ENCODE data around the gene EVI2B. TPM values are rescaled to one million over a fixed set of nuclear protein-coding genes. Genes with fewer than 3 reads are reported as not detected.
"Not testable (repeated sequence)": the region's sequence is repeated elsewhere in the genome, so short reads cannot be mapped to it uniquely, and the experiment has no call there.

The EVI2B gene
- total and polyA plus RNA-seq, 5 donors, result 2.0 to 10.4 (median 5.5) TPM

DNA sequence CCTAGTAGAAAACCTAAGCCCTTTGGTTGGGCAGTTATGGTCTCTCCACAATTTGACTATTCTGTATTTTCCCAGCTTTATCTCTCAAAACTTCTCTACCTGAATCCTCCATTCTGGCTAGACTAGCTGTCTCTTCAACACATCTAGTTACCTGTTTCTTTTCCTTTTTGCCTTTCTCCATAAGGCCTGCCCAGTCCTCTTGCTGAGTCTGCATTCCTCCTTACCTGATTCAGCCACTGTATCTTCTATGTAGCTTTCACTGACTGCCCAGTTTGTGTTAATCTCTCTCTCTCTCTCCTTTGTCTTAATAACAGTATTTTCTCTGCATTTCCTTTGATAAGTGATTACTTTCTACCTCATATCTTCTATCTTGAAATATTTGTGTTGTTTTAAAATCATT, 9.7 kb upstream of the EVI2B start:
- Histone ChIP-seq H3K27me3 (ENCODE audit: control insufficient read depth, insufficient read depth) (no peaks in the 10 kb centered on the region), H3K27ac (ENCODE audit: low read length) (no peak overlapping the region), H3K4me3 (ENCODE audit: low read length) (no peak overlapping the region), H3K4me1 (ENCODE audit: control insufficient read depth, insufficient read depth, low read length) (no peaks in the 10 kb centered on the region), H3K9me3 (ENCODE audit: control insufficient read depth, low read length) (no peaks in the 10 kb centered on the region)
- ATAC-seq, result no peak
- no peak for DNase-seq
- intact Hi-C loops (cut with DNase I), result no loop called here

DNA sequence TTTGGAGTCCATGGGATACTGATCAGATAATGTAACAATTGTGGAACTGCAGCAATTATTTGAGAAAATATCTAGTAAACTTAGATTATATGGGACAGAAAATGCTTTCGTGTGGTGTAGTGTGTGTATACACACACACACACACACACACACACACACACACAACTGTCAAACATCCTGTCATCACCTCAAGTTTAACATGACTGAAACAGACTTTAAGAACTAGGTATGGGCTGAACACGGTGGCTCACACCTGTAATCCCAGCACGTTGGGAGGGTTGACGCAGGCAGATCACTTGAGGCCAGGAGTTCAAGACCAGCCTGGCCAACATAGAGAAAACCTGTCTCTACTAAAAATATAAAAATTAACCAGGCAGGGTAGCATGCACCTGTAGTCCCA, 8.1 kb upstream of the EVI2B start:
- ATAC-seq (no peak), DNase-seq (no peak)
- Histone ChIP-seq H3K27ac (ENCODE audit: low read length) (no peak overlapping the region), H3K4me3 (ENCODE audit: low read length) (no peak overlapping the region), H3K27me3 (ENCODE audit: control insufficient read depth, insufficient read depth) (no peaks in the 10 kb centered on the region), H3K9me3 (ENCODE audit: control insufficient read depth, low read length) (no peaks in the 10 kb centered on the region), H3K4me1 (ENCODE audit: control insufficient read depth, insufficient read depth, low read length) (no peaks in the 10 kb centered on the region)
- intact Hi-C loops (cut with DNase I), result no loop called here
- 91% methylated on average over 4 of the region's 4 CpGs for WGBS

DNA sequence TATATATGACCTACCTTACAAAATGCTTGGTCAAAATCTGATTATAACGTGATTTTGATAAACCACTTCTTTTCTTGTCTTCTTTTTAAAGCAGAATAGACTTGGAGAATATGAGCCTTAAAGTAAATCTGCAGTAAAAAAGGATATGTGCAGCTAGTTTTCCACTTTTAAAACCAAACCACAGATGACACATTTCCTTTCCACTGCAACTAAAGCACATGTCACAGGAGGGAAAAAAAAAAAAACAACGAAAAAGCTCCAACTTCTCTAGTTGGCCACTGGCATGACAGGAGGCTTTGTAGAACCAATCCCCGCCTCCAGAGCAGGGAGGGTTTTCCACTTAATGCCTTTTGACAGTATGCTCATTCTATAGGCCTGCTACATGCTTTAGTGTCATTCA, 7.6 kb upstream of the EVI2B start, which contains the start of gene EVI2A:
TSS of gene EVI2A (minus strand) at position 142 of the 400 bp plus-strand sequence. CDS start 2,609 bp downstream, outside the sequence.
- Histone ChIP-seq H3K27me3 (ENCODE audit: control insufficient read depth, insufficient read depth) (no peaks in the 10 kb centered on the region), H3K4me3 (ENCODE audit: low read length) (peak within 1 kb of the TSS; percentile 10), H3K27ac (ENCODE audit: low read length) (no peak within 1 kb of the TSS), H3K9me3 (ENCODE audit: control insufficient read depth, low read length) (no peaks in the 10 kb centered on the region), H3K4me1 (ENCODE audit: control insufficient read depth, insufficient read depth, low read length) (no peaks in the 10 kb centered on the region)
- DNase-seq (no peak), ATAC-seq (peak in 1 of 2 donors; percentile 40)
- intact Hi-C loops (cut with DNase I), result no loop called here
- 64% methylated on average over 3 of the region's 3 CpGs for WGBS

DNA sequence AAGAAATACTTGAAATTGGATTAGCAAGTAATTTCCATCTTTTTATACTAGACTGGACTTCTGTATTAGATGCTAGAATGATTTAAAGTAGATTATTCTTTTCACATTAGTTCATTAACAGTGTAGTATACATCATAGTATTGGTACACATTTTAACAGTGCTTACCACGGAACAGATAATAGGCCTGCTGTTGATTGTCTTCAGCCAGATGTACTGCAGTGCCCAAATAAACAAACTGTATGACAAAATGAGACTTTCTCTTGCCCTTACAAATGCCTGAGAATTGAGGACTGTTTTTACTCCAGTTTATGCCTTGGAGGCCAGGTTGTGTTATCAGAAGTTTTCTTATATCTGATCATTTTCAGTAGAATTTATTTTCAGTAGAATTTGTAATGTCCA, 6.9 kb upstream of the EVI2B start:
- Histone ChIP-seq H3K4me1 (ENCODE audit: control insufficient read depth, insufficient read depth, low read length) (no peaks in the 10 kb centered on the region), H3K27ac (ENCODE audit: low read length) (no peak overlapping the region), H3K4me3 (ENCODE audit: low read length) (peak overlapping the region; percentile 10), H3K9me3 (ENCODE audit: control insufficient read depth, low read length) (no peaks in the 10 kb centered on the region), H3K27me3 (ENCODE audit: control insufficient read depth, insufficient read depth) (no peaks in the 10 kb centered on the region)
- WGBS, result 53% methylated on average over 1 of the region's 1 CpG
- DNase-seq, result no peak
- intact Hi-C loops (cut with DNase I), result no loop called here
- peak in 1 of 2 donors; percentile 54 for ATAC-seq

DNA sequence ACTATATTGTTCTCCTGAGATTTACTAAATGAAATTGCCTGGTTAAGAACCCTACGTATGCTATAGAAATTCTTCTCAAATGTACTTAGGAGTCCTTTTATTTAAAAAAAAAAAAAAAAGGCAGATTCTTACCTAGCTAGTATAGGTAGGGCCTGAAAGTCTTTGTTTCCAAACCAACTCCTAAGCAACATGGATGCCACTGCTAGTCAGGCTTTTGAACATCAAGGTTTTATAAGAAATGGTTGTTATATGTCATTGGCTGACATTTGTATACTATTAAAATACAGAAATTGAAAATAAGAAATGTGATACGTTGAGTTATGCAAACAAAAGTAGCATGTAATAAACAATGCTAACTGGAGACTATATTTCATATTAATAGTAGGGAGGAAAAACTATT, 6.4 kb upstream of the EVI2B start:
- Histone ChIP-seq H3K4me3 (ENCODE audit: low read length) (no peak overlapping the region), H3K9me3 (ENCODE audit: control insufficient read depth, low read length) (no peaks in the 10 kb centered on the region), H3K27ac (ENCODE audit: low read length) (no peak overlapping the region), H3K27me3 (ENCODE audit: control insufficient read depth, insufficient read depth) (no peaks in the 10 kb centered on the region), H3K4me1 (ENCODE audit: control insufficient read depth, insufficient read depth, low read length) (no peaks in the 10 kb centered on the region)
- ATAC-seq (no peak), DNase-seq (no peak)
- intact Hi-C loops (cut with DNase I), result no loop called here
- WGBS, result 83% methylated on average over 2 of the region's 2 CpGs

DNA sequence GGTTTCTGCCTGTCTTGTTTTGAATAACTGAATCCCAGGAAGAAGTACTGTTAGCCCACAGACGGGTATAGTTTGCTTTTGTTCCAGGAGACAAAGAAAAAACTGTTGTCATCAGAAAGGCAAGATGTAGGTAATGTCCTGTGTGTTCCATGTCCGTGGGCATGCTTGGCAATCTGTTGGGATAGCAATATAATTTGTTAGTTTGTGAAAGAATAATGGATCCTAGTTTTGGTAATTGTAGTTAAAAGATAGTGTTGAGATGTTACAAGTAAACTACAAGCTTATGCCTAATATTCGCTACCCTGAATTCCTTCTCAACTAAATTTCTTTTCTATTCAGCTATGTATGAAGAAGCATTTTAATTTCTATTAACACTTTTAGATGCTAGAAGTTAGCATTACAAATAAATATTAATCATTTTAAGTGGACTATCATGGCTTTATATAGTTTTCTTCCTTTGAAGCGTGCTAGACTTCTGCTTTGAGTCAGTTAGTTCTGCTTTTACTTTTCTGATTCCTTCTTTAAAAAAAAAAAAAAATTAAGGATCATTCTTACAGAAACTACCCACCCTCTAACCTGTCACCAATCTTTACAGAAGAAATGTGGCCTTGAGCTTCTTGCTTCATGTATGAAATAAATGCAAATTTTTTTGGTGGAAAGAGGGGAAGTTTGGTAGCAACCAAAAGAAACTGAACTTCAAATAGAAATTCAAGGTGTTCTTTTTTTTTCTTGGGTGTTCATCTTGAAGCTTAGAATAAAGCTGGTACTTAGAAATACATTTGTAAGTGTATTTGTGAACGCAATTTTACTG, 5.2 kb upstream of the EVI2B start:
- DNase-seq (no peak), ATAC-seq (no peak)
- H3K4me3 ChIP-seq (ENCODE audit: low read length), result peak overlapping the region; percentile 51
- H3K4me1 ChIP-seq (ENCODE audit: control insufficient read depth, insufficient read depth, low read length), result no peaks in the 10 kb centered on the region
- intact Hi-C loops (cut with DNase I), result no loop called here
- H3K9me3 ChIP-seq (ENCODE audit: control insufficient read depth, low read length), result no peaks in the 10 kb centered on the region
- WGBS, result 76% methylated on average over 5 of the region's 5 CpGs
- no peaks in the 10 kb centered on the region for H3K27me3 ChIP-seq (ENCODE audit: control insufficient read depth, insufficient read depth)
- no peak overlapping the region for H3K27ac ChIP-seq (ENCODE audit: low read length)

DNA sequence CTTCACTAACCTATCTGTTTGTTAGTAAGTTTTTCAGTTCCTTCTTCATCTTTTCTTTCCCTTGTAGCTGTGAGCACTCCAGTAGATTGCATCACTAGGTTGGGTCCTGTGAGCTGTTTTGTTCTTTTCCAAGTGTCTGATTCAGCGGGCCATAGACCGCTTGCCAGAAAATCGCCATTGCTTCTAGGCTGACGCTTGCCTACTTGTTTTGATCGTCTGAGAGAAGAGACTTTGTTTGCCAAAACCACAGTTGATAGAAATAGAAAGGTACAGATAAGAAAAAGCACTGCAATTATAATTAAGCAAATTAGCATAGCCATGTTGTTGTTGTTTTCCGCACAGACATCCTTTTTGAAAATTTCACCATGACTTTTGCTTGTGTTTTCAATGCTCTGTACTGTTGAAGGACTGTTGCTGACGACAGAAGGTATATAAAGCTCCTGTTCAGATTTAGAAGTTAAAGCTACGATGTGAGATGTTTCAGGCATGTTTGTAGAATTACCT, 4.5 kb upstream of the EVI2B start:
- ATAC-seq (peak; percentile 82 to 92), DNase-seq (peak; percentile 60 to 81 (median 60))
- Histone ChIP-seq H3K4me1 (ENCODE audit: control insufficient read depth, insufficient read depth, low read length) (no peaks in the 10 kb centered on the region), H3K27me3 (ENCODE audit: control insufficient read depth, insufficient read depth) (no peaks in the 10 kb centered on the region), H3K27ac (ENCODE audit: low read length) (peak overlapping the region; percentile 23), H3K4me3 (ENCODE audit: low read length) (peak overlapping the region; percentile 51), H3K9me3 (ENCODE audit: control insufficient read depth, low read length) (no peaks in the 10 kb centered on the region)
- intact Hi-C loops (cut with DNase I), result no loop called here
- 51% methylated on average over 8 of the region's 8 CpGs for WGBS

DNA sequence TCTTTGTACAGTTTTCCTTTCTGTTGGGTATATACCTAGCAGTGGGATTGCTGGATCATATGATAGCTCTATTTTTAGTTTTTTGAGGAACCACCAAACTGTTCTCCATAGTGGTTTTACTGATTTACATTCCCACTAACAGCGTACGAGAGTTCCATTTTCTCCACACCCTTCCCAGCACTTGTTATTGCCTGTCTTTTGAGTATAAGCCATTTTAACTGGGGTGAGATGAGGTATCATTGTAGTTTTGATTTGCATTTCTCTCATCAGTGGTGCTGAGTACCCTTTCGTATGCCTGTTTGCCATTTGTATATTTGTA, 887 bp upstream of the EVI2B start:
- no peaks in the 10 kb centered on the region for H3K4me1 ChIP-seq (ENCODE audit: control insufficient read depth, insufficient read depth, low read length)
- H3K9me3 ChIP-seq (ENCODE audit: control insufficient read depth, low read length), result no peaks in the 10 kb centered on the region
- 92% methylated on average over 3 of the region's 3 CpGs for WGBS
- H3K4me3 ChIP-seq (ENCODE audit: low read length), result no peak overlapping the region
- DNase-seq, result no peak
- H3K27ac ChIP-seq (ENCODE audit: low read length), result no peak overlapping the region
- ATAC-seq, result no peak
- H3K27me3 ChIP-seq (ENCODE audit: control insufficient read depth, insufficient read depth), result no peaks in the 10 kb centered on the region
- intact Hi-C loops (cut with DNase I), result no loop called here

DNA sequence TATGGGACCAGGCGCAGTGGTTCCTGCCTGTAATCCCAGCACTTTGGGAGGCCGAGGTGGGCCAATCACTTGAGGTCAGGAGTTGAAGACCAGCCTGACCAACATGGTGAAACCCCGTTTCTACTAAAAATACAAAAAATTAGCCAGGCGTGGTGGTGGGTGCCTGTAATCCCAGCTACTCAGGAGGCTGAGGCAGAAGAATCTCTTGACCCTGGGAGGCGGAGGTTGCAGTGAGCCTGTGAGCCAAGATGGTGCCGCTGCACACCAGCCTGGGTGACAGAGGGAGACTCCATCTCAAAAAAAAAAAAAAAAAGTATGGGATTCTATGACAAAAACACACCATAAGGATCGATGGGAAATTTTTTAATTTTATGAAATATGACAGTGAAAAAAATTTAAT, 1.6 kb downstream of the EVI2B start:
- ATAC-seq; H3K4me3 ChIP-seq (ENCODE audit: low read length); H3K27me3 ChIP-seq (ENCODE audit: control insufficient read depth, insufficient read depth); intact Hi-C loops (cut with DNase I); H3K9me3 ChIP-seq (ENCODE audit: control insufficient read depth, low read length); H3K27ac ChIP-seq (ENCODE audit: low read length); H3K4me1 ChIP-seq (ENCODE audit: control insufficient read depth, insufficient read depth, low read length): not testable (repeated sequence)
- WGBS, result 79% methylated on average over 7 of the region's 7 CpGs
- DNase-seq, result peak in 2 of 3 donors; percentile 38 to 46

DNA sequence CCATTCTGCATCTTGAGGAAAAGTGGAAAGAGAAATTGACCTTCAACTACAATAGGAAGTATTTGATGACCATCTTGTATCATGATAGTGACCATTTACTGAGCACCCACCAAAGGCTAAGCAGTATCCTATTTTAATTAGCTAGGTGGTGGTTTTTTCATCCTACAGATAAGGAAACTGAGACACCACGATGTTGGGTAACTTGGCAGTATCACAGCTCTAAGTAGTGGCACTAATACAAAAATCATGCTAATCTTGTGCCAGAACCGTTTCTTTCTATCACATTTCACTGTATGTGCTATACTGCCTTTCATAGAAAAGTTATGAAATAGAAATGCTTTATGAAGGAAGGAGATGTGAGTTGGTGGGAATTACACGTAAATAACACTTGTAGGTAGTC, 2.3 kb downstream of the EVI2B start:
- H3K27ac ChIP-seq (ENCODE audit: low read length), result no peak overlapping the region

DNA sequence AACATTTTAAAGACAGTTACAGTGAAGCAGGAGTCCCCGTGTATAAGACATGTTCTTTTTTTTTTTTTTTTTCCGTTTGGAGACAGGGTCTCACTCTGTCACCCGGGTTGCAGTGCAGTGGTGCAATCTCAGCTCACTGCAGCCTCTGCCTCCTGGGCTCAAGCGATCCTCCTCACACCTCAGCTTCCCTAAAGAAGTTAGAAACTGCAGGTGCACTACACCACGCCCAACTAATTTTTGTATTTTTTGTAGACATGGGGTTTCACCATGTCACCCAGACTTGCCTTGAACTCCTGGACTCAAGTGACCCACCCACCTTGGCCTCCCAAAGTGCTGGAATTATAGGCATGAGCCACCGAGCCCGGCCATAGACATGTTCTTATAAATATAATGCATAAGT, 3.0 kb downstream of the EVI2B start:
- Histone ChIP-seq H3K4me1 (ENCODE audit: control insufficient read depth, insufficient read depth, low read length) (no peaks in the 10 kb centered on the region), H3K4me3 (ENCODE audit: low read length) (no peak overlapping the region)
- ATAC-seq, result no peak

More for the DNA sequence above, 2.3 kb downstream of the EVI2B start:
- no peaks in the 10 kb centered on the region for H3K9me3 ChIP-seq (ENCODE audit: control insufficient read depth, low read length)
- H3K4me3 ChIP-seq (ENCODE audit: low read length), result no peak overlapping the region
- no peaks in the 10 kb centered on the region for H3K27me3 ChIP-seq (ENCODE audit: control insufficient read depth, insufficient read depth)
- no peaks in the 10 kb centered on the region for H3K4me1 ChIP-seq (ENCODE audit: control insufficient read depth, insufficient read depth, low read length)
- WGBS, result 72% methylated on average over 3 of the region's 3 CpGs
- intact Hi-C loops (cut with DNase I), result no loop called here
- no peak for ATAC-seq
- no peak for DNase-seq

More for the DNA sequence above, 3.0 kb downstream of the EVI2B start:
- 77% methylated on average over 7 of the region's 7 CpGs for WGBS
- Histone ChIP-seq H3K9me3 (ENCODE audit: control insufficient read depth, low read length) (no peaks in the 10 kb centered on the region), H3K27ac (ENCODE audit: low read length) (no peak overlapping the region), H3K27me3 (ENCODE audit: control insufficient read depth, insufficient read depth) (no peaks in the 10 kb centered on the region)
- no peak for DNase-seq
- intact Hi-C loops (cut with DNase I), result no loop called here

Data from right cardiac atrium (tissue), 5 donors.